Measurements from ENCODE around the gene GPBP1L1.
A peak's percentile ranks its signal among the peaks of the same experiment; 100 is the strongest.
"Not testable (repeated sequence)": the region's sequence is repeated elsewhere in the genome, so short reads cannot be mapped to it uniquely, and the experiment has no call there.

GPBP1L1 gene

GRCh38 chr1:45704637-45705036 lies 18.3 kb upstream of the GPBP1L1 start:
- no peak overlapping the region for H4K91ac ChIP-seq (ENCODE audit: low read length)
- H3K9ac ChIP-seq (ENCODE audit: low read length): no peak overlapping the region
- H2AK5ac ChIP-seq (ENCODE audit: low read length, severe bottlenecking): no peak overlapping the region
- H3K27me3 ChIP-seq (ENCODE audit: control insufficient read depth in 1 of 2, insufficient read depth in 1 of 2, low read length in 2 of 2): no peaks in the 10 kb centered on the region
- H2BK120ac ChIP-seq (ENCODE audit: low read depth, low read length): no peak overlapping the region
- H3K4me2 ChIP-seq (ENCODE audit: low read length, poor library complexity, severe bottlenecking): no peak overlapping the region
- no peak overlapping the region for H2BK12ac ChIP-seq (ENCODE audit: low read length in 2 of 2)
- H3K27ac ChIP-seq (ENCODE audit: low read length, poor library complexity, severe bottlenecking): no peak overlapping the region
- H3K4me1 ChIP-seq (ENCODE audit: control insufficient read depth, insufficient read depth, low read depth, low read length): no peaks in the 10 kb centered on the region
- H3K9me3 ChIP-seq (ENCODE audit: control insufficient read depth, low read length): peaks cover 6% of the 10 kb centered on the region
- no peak overlapping the region for H2BK15ac ChIP-seq (ENCODE audit: low read depth, poor library complexity, severe bottlenecking)
- no peak for DNase-seq
- H3K23ac ChIP-seq (ENCODE audit: low read length in 2 of 2): no peak overlapping the region
- H3K14ac ChIP-seq (ENCODE audit: low read length in 2 of 2): no peak overlapping the region
- no peak overlapping the region for H2AFZ ChIP-seq (ENCODE audit: low read depth, low read length)
- H3K18ac ChIP-seq (ENCODE audit: low read depth in 1 of 2, low read length in 2 of 2): no peak overlapping the region
- H3K4ac ChIP-seq (ENCODE audit: low read depth in 1 of 2, low read length in 2 of 2): no peak overlapping the region
- peaks cover 15 to 18% of the 10 kb centered on the region in 2 experiments for H3K36me3 ChIP-seq (ENCODE audit: control insufficient read depth in 1 of 2, insufficient read depth in 2 of 2, low read depth in 1 of 2, low read length in 2 of 2)
- 100% methylated on average over 1 of the region's 1 CpG for WGBS
- no peak overlapping the region for H3K4me3 ChIP-seq (ENCODE audit: insufficient read depth in 1 of 2, low read depth in 1 of 2, low read length in 2 of 2)
- no peaks in the 10 kb centered on the region for H3K79me1 ChIP-seq (replicated peaks; ENCODE audit: low read length, poor library complexity, severe bottlenecking)
- no peak overlapping the region for H4K8ac ChIP-seq (ENCODE audit: low read length)
- H2BK5ac ChIP-seq (ENCODE audit: low read depth, low read length, poor library complexity, severe bottlenecking): no peak overlapping the region

DNA sequence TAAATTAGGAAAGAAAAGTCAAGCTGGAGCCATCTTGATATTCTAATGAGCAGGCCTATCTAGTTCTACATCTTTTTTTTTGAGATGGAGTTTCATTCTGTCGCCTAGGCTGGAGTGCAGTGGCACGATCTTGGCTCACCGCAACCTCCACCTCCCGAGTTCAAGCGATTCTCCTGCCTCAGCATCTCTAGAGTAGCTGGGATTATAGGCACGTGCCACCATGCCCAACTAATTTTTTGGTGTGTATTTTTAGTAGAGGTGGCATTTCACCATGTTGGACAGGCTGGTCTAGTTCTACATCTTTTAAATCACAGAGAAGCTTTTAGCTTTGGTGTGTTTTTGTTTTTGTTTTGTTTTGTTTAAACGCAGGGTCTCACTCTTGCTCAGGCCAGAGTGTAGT lies 8.5 kb upstream of the GPBP1L1 start:
- Histone ChIP-seq H2BK15ac (ENCODE audit: low read depth, poor library complexity, severe bottlenecking) (no peak overlapping the region), H3K27ac (ENCODE audit: low read length, poor library complexity, severe bottlenecking) (no peak overlapping the region), H3K9me3 (ENCODE audit: control insufficient read depth, low read length) (no peaks in the 10 kb centered on the region), H3K4me1 (ENCODE audit: control insufficient read depth, insufficient read depth, low read depth, low read length) (peaks cover 2% of the 10 kb centered on the region), H3K27me3 (ENCODE audit: control insufficient read depth in 1 of 2, insufficient read depth in 1 of 2, low read length in 2 of 2) (no peaks in the 10 kb centered on the region), H3K36me3 (ENCODE audit: control insufficient read depth in 1 of 2, insufficient read depth in 2 of 2, low read depth in 1 of 2, low read length in 2 of 2) (peaks cover 27 to 70% of the 10 kb centered on the region in 2 experiments), H4K8ac (ENCODE audit: low read length) (no peak overlapping the region), H3K79me1 (replicated peaks; ENCODE audit: low read length, poor library complexity, severe bottlenecking) (peaks cover 7% of the 10 kb centered on the region), H3K23ac (ENCODE audit: low read length in 2 of 2) (no peak overlapping the region), H2AFZ (ENCODE audit: low read depth, low read length) (no peak overlapping the region), H3K4ac (ENCODE audit: low read depth in 1 of 2, low read length in 2 of 2) (no peak overlapping the region), H3K9ac (ENCODE audit: low read length) (no peak overlapping the region), H3K4me3 (ENCODE audit: insufficient read depth in 1 of 2, low read depth in 1 of 2, low read length in 2 of 2) (no peak overlapping the region), H2AK5ac (ENCODE audit: low read length, severe bottlenecking) (no peak overlapping the region), H2BK5ac (ENCODE audit: low read depth, low read length, poor library complexity, severe bottlenecking) (no peak overlapping the region), H4K91ac (ENCODE audit: low read length) (no peak overlapping the region), H2BK12ac (ENCODE audit: low read length in 2 of 2) (no peak overlapping the region), H3K18ac (ENCODE audit: low read depth in 1 of 2, low read length in 2 of 2) (no peak overlapping the region), H3K4me2 (ENCODE audit: low read length, poor library complexity, severe bottlenecking) (no peak overlapping the region), H2BK120ac (ENCODE audit: low read depth, low read length) (no peak overlapping the region), H3K14ac (ENCODE audit: low read length in 2 of 2) (no peak overlapping the region)
- 93% methylated on average over 7 of the region's 7 CpGs for WGBS
- DNase-seq: no peak

DNA sequence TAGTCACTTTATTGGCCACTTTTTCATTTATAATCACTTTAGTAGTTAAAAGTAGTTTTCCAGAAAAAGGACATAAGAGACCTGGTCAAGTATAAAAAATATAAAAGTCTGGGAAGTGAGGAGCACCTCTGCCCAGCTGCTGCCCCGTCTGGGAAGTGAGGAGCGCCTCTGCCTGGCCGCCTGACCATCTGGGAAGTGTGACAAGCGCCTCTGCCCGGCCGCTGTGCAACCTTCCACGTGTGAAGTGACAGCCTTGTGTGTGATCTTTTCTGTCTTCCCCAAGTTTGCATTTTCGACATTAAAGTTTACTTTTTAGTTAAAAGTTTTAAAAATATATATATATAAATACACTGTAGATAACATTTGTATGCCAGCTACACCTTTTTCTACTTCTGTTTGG lies 7.5 kb upstream of the GPBP1L1 start:
- WGBS: 96% methylated on average over 3 of the region's 8 CpGs
- not testable (repeated sequence) for H2BK15ac ChIP-seq (ENCODE audit: low read depth, poor library complexity, severe bottlenecking); H4K91ac ChIP-seq (ENCODE audit: low read length); H3K4me2 ChIP-seq (ENCODE audit: low read length, poor library complexity, severe bottlenecking); H3K9me3 ChIP-seq (ENCODE audit: control insufficient read depth, low read length); H3K18ac ChIP-seq (ENCODE audit: low read depth in 1 of 2, low read length in 2 of 2); H2BK12ac ChIP-seq (ENCODE audit: low read length in 2 of 2); H2BK120ac ChIP-seq (ENCODE audit: low read depth, low read length); H3K4me3 ChIP-seq (ENCODE audit: insufficient read depth in 1 of 2, low read depth in 1 of 2, low read length in 2 of 2); DNase-seq; H2BK5ac ChIP-seq (ENCODE audit: low read depth, low read length, poor library complexity, severe bottlenecking); H3K27ac ChIP-seq (ENCODE audit: low read length, poor library complexity, severe bottlenecking); H3K9ac ChIP-seq (ENCODE audit: low read length); H3K27me3 ChIP-seq (ENCODE audit: control insufficient read depth in 1 of 2, insufficient read depth in 1 of 2, low read length in 2 of 2); H2AK5ac ChIP-seq (ENCODE audit: low read length, severe bottlenecking); H4K8ac ChIP-seq (ENCODE audit: low read length); H3K79me1 ChIP-seq (replicated peaks; ENCODE audit: low read length, poor library complexity, severe bottlenecking); H3K23ac ChIP-seq (ENCODE audit: low read length in 2 of 2); H3K14ac ChIP-seq (ENCODE audit: low read length in 2 of 2); H2AFZ ChIP-seq (ENCODE audit: low read depth, low read length); H3K4ac ChIP-seq (ENCODE audit: low read depth in 1 of 2, low read length in 2 of 2)
- H3K4me1 ChIP-seq (ENCODE audit: control insufficient read depth, insufficient read depth, low read depth, low read length): peaks cover 10% of the 10 kb centered on the region
- H3K36me3 ChIP-seq (ENCODE audit: control insufficient read depth in 1 of 2, insufficient read depth in 2 of 2, low read depth in 1 of 2, low read length in 2 of 2): peaks cover 27 to 61% of the 10 kb centered on the region in 2 experiments

DNA sequence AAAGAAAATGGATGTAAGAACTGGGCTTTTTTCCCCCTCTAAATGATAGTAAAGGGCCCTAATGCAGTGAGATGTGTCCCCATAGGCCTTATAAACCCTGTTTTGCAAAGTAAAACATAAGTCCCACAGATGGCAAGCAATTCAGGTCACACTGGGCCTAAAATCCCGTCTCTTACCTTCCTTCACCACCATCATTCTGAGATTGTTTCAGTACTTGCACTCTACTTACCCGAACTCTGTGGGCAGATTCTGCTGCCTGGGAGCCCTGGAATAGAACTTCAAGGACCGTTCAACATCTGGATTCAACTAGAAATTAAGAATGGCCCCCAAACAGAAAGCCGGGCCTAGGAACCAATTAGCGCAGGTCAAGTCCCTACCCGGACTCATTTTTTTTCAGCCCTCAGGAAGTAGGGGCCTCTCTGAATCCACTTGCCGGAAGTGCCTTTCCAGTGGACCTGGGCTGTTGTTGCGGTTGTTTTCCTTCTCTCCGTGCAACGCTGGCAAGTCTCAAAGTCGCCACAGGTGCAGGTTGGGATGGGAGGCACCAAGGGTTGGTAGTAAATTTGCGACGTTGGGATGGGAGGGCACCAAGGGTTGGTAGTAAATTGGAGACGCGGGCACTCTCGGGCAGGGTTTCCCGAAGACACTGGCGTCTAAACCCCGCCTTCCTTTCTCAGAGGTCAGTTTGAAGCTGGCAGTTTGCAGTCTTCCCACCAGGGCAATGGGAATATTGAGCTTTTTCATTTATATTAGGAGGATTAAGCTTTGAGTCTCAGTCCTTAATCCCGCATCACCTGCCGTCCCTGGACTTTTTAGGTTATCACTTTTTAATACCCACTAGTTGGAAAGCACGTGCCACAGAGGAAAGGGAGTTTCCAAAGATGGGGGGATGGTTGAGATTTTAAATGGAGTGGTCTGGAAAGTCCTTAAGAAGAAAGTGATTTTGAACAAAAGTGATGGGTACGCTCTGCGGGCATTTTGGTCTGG lies 1.7 kb upstream of the GPBP1L1 start, which contains the start of gene TMEM69:
Gene TMEM69, plus strand, starts transcription at position 428 of the 987 bp plus-strand sequence. CDS start 2,888 bp downstream, outside the sequence.
- Histone ChIP-seq H3K18ac (ENCODE audit: low read depth in 1 of 2, low read length in 2 of 2) (peak within 1 kb of the TSS; percentile 79 to 98), H3K79me1 (replicated peaks; ENCODE audit: low read length, poor library complexity, severe bottlenecking) (peaks cover 9% of the 10 kb centered on the region), H3K4me3 (ENCODE audit: insufficient read depth in 1 of 2, low read depth in 1 of 2, low read length in 2 of 2) (peak within 1 kb of the TSS; percentile 87 to 91), H2AK5ac (ENCODE audit: low read length, severe bottlenecking) (peak within 1 kb of the TSS; percentile 73), H3K23ac (ENCODE audit: low read length in 2 of 2) (no peak within 1 kb of the TSS), H4K91ac (ENCODE audit: low read length) (peak within 1 kb of the TSS; percentile 90), H3K27me3 (ENCODE audit: control insufficient read depth in 1 of 2, insufficient read depth in 1 of 2, low read length in 2 of 2) (no peaks in the 10 kb centered on the region), H2BK5ac (ENCODE audit: low read depth, low read length, poor library complexity, severe bottlenecking) (peak within 1 kb of the TSS; percentile 48), H3K4me2 (ENCODE audit: low read length, poor library complexity, severe bottlenecking) (peak within 1 kb of the TSS; percentile 86), H3K14ac (ENCODE audit: low read length in 2 of 2) (peak within 1 kb of the TSS in 1 of 2 experiments; percentile 85), H3K4me1 (ENCODE audit: control insufficient read depth, insufficient read depth, low read depth, low read length) (peaks cover 16% of the 10 kb centered on the region), H3K4ac (ENCODE audit: low read depth in 1 of 2, low read length in 2 of 2) (peak within 1 kb of the TSS; percentile 87 to 95), H2BK12ac (ENCODE audit: low read length in 2 of 2) (peak within 1 kb of the TSS in 1 of 2 experiments; percentile 18), H4K8ac (ENCODE audit: low read length) (peak within 1 kb of the TSS; percentile 100), H2BK15ac (ENCODE audit: low read depth, poor library complexity, severe bottlenecking) (peak within 1 kb of the TSS; percentile 80), H2BK120ac (ENCODE audit: low read depth, low read length) (peak within 1 kb of the TSS; percentile 73), H3K9me3 (ENCODE audit: control insufficient read depth, low read length) (no peaks in the 10 kb centered on the region), H3K9ac (ENCODE audit: low read length) (peak within 1 kb of the TSS; percentile 98), H3K36me3 (ENCODE audit: control insufficient read depth in 1 of 2, insufficient read depth in 2 of 2, low read depth in 1 of 2, low read length in 2 of 2) (peaks cover 8 to 21% of the 10 kb centered on the region in 2 experiments), H2AFZ (ENCODE audit: low read depth, low read length) (peak within 1 kb of the TSS; percentile 54), H3K27ac (ENCODE audit: low read length, poor library complexity, severe bottlenecking) (peak within 1 kb of the TSS; percentile 92)
- peak; percentile 94 for DNase-seq
- 4% methylated on average over 20 of the region's 24 CpGs for WGBS

Data from mesenchymal stem cell (in vitro differentiated cells and primary cell).